Suprapubic skin (tissue), 4 donors: ENCODE results near the gene COL8A2. TPM values are rescaled to one million over a fixed set of nuclear protein-coding genes. Genes with fewer than 3 reads are reported as not detected.

Experiments used
- DNase-seq, 2 donors: peaks; one replicate each; pipeline ENCODE4 v3.0.0-alpha.2; 2019; ENCODE audit warnings: low spot score in 2 of 2
- H3K27ac ChIP-seq: fragments of 200-600 bp; sonication (generic); one replicate; pipeline ENCODE4 v1.5.1; 2019
- H3K27me3 ChIP-seq: fragments of 200-600 bp; sonication (generic); one replicate; pipeline ENCODE4 v1.5.1; 2019
- H3K36me3 ChIP-seq: fragments of 200-600 bp; sonication (generic); one replicate; pipeline ENCODE4 v1.5.1; 2019
- H3K4me1 ChIP-seq: fragments of 200-600 bp; sonication (generic); one replicate; pipeline ENCODE4 v1.5.1; 2019
- H3K4me3 ChIP-seq: fragments of 200-600 bp; sonication (generic); one replicate; pipeline ENCODE4 v1.5.1; 2019; ENCODE audit warnings: mild to moderate bottlenecking
- H3K9me3 ChIP-seq: fragments of 200-600 bp; sonication (generic); one replicate; pipeline ENCODE4 v1.5.1; 2019
- CTCF ChIP-seq, 2 donors: fragments of 200-600 bp in 1 of 2; fragments of 450-650 bp in 1 of 2; sonication (generic) in 1 of 2; IDR thresholded peaks; one replicate each; pipeline ENCODE4 v1.5.1; 2016 to 2019; ENCODE audit warnings: antibody characterized with exemption in 2 of 2, mild to moderate bottlenecking in 1 of 2, moderate library complexity in 1 of 2
- EP300 ChIP-seq: sonication (generic); formaldehyde crosslinking; IDR thresholded peaks from one replicate; pipeline ENCODE4 v1.6.1; 2017; ENCODE audit warnings: antibody characterized with exemption
- POLR2A ChIP-seq, 2 donors: fragments of 450-650 bp; IDR thresholded peaks; one replicate each; pipeline ENCODE4 v1.6.1; 2017; ENCODE audit warnings: antibody characterized with exemption in 2 of 2, mild to moderate bottlenecking in 2 of 2, moderate library complexity in 2 of 2
- POLR2AphosphoS5 ChIP-seq, 3 donors: sonication (generic); formaldehyde crosslinking; IDR thresholded peaks; one replicate each; pipeline ENCODE4 v1.6.1; 2017; ENCODE audit warnings: antibody characterized with exemption in 3 of 3
- WGBS: methylation state at CpG from one replicate; pipeline ENCODE4 v1.1.5; 2018; 5-methylcytosine and 5-hydroxymethylcytosine counted together
- total RNA-seq, 4 donors: library from RNA; depleted of rRNA; stranded (reverse); fragments of >200 nt; gene quantifications; one replicate each; pipeline ENCODE4 v1.1.0, GENCODE V29; 2016

The COL8A2 gene
- total RNA-seq, 4 donors from 2014 or later, result 4.9 to 5.6 (median 5.2) TPM

DNA sequence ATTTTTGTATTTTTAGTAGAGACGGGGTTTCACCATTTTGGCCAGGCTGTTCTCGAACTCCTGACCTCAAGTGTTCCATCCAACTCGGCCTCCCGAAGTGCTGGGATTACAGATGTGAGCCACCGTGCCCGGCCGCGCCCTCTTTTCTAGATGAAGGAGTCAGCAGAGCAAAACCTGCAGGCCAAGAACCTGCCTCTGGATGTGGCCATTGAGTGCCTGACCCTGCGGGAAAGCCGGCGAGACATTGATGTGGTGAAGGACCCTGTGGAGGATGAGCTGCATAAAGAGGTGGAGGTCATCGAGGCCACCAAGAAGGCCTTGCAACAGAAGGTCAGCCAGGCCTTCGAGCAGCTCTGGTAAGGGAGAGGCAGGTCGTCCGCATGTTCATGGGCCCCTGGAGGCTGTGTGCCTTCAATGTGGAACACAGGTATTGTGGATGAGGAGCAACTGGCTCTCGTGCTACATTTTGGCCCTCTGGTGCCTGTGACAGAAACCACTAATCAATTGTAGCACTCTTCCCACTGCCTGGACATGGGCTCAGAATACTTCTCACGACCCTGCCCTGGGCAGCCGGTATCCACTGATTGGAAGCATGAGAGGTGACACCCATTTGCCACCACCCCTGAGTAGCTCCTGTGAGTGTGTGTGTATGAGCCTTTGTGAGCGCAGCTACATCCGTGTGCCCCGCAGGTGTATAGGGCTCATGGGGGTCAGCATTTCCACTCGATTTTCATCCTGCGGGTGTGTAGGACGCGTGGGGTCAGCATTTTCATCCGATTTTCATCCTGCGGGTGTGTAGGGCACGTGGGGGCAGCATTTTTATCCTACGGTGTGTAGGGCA is 39.1 kb downstream of the COL8A2 start:
- peaks cover 36% of the 10 kb centered on the region for H3K4me1 ChIP-seq
- no peaks in the 10 kb centered on the region for H3K27me3 ChIP-seq
- no peaks in the 10 kb centered on the region for H3K36me3 ChIP-seq
- TF ChIP-seq CTCF (IDR thresholded peaks at IDR 0.05) (no peak), POLR2AphosphoS5 (IDR thresholded peaks at IDR 0.05) (no peak), EP300 (no peak), POLR2A (IDR thresholded peaks at IDR 0.05) (no peak)
- DNase-seq, result no peak
- no peak overlapping the region for H3K4me3 ChIP-seq
- 91% methylated on average over 29 of the region's 29 CpGs for WGBS
- H3K27ac ChIP-seq, result no peak overlapping the region
- H3K9me3 ChIP-seq, result no peaks in the 10 kb centered on the region

GRCh38 chr1:36085126-36085525 is 39.9 kb downstream of the COL8A2 start:
- Histone ChIP-seq H3K27ac (no peak overlapping the region), H3K9me3 (no peaks in the 10 kb centered on the region), H3K27me3 (no peaks in the 10 kb centered on the region), H3K4me3 (no peak overlapping the region), H3K4me1 (peaks cover 31% of the 10 kb centered on the region), H3K36me3 (no peaks in the 10 kb centered on the region)
- TF ChIP-seq EP300 (no peak), CTCF (IDR thresholded peaks at IDR 0.05) (no peak), POLR2AphosphoS5 (IDR thresholded peaks at IDR 0.05) (no peak), POLR2A (IDR thresholded peaks at IDR 0.05) (no peak)
- 78% methylated on average over 9 of the region's 9 CpGs for WGBS
- no peak for DNase-seq

DNA sequence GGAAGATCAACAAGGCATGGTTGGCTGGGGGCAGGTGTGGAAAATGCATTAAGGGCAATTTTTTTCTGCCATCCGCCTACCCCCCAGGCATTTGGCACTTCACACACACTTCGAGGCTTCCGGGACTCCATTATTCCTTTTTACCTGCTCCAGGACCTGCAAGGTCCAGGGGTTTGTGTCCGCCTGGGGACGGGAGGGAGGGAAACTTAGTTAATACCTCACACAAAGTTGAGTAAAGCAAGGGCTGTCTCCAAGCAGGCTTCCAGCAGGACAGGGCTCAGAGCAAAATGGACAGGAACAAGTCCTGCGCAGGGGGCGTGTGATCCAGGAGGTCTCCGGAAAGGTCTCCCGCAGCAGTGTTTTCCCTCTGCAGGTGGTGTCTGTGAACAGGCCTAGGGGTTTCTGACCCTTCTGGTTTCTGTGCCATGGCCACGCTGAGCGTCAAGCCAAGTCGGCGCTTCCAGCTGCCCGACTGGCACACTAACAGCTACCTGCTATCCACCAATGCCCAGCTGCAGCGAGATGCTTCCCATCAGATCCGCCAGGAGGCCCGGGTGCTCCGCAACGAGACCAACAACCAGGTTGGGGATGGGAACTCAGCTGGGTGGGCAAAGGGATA is 40.4 kb downstream of the COL8A2 start:
- WGBS, result 59% methylated on average over 19 of the region's 19 CpGs
- TF ChIP-seq CTCF (IDR thresholded peaks at IDR 0.05) (no peak), POLR2A (IDR thresholded peaks at IDR 0.05) (no peak), EP300 (no peak), POLR2AphosphoS5 (IDR thresholded peaks at IDR 0.05) (no peak)
- H3K4me1 ChIP-seq, result peaks cover 25% of the 10 kb centered on the region
- no peaks in the 10 kb centered on the region for H3K27me3 ChIP-seq
- no peaks in the 10 kb centered on the region for H3K9me3 ChIP-seq
- peak overlapping the region; percentile 59 for H3K4me3 ChIP-seq
- no peaks in the 10 kb centered on the region for H3K36me3 ChIP-seq
- DNase-seq, result no peak
- no peak overlapping the region for H3K27ac ChIP-seq

DNA sequence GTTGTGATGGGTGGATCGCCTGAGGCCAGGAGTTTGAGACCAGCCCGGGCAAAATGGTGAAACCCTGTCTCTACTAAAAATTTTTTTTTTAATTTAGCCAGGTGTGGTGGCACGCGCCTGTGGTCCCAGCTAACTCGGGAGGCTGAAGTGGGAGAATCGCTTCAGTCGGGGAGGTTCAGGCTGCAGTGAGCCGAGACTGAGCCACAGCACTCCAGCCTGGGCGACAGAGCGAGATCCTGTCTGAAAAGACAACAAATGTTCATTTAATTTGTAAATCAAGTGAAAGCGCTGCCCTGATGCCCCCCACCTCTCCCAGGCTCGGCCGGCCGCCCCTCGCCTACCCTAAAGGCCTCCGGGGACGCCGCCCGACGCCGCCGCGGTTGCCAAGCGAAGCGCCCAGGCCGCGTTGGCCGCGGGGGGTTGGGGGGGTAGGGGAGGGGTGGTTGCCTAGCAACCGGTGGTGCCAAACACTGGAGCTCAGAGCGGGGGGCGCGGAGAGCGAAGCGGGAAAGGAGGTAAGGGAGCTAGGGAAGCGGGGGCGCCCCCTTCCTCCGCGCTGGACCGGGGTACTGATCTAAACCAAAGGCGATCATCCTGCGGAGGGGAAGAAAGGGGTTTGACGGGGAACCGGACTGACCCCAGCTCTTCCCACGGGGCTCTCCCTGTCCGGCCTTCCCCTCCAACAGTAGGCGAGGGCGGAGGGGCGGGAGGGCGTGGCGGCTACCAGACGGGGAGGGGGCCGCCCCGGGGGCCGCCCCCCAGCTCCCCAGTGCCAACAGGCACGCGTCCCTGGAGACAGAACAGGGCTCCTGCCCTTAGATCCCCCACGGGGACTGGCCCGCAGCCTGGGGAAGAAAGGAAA is 41.2 kb downstream of the COL8A2 start, which contains the start of gene TEKT2:
Gene TEKT2 (plus strand): TSS at position 460 of the 862 bp plus-strand sequence. CDS start 828 bp downstream, outside the sequence.
- peak; percentile 66 to 79 for DNase-seq
- H3K9me3 ChIP-seq, result no peaks in the 10 kb centered on the region
- WGBS, result 16% methylated on average over 55 of the region's 59 CpGs
- no peaks in the 10 kb centered on the region for H3K36me3 ChIP-seq
- TF ChIP-seq POLR2A (IDR thresholded peaks at IDR 0.05) (no peak), EP300 (no peak), POLR2AphosphoS5 (IDR thresholded peaks at IDR 0.05) (no peak), CTCF (IDR thresholded peaks at IDR 0.05) (no peak)
- H3K4me1 ChIP-seq, result peaks cover 21% of the 10 kb centered on the region
- peak within 1 kb of the TSS; percentile 59 for H3K4me3 ChIP-seq
- no peaks in the 10 kb centered on the region for H3K27me3 ChIP-seq
- no peak within 1 kb of the TSS for H3K27ac ChIP-seq
